PC-9 (cell line): ENCODE measurements around the gene SGCD. TPM values are rescaled to one million over a fixed set of nuclear protein-coding genes. Genes with fewer than 3 reads are reported as not detected.

Experiments used
- BruUV-seq: library from RNA; stranded (reverse); fragments of 400-500 nt; replicated peaks from 2 replicates; lab custom pipeline; 2021; lab: Mats Ljungman, UMichigan
- CTCF ChIA-PET: fragments of 300-600 bp; sonication (Branson Sonifier 250); formaldehyde crosslinking; loops from one replicate; lab custom pipeline; 2022; ENCODE audit warnings: antibody characterized with exemption; lab: Charles Lee
- POLR2A ChIA-PET: fragments of 300-600 bp; sonication (Branson Sonifier 250); formaldehyde crosslinking; loops from one replicate; lab custom pipeline; 2022; ENCODE audit warnings: antibody characterized with exemption; ENCODE audit not compliant: unreplicated experiment; lab: Charles Lee
- DNase-seq, 2 experiments: peaks; one replicate each; pipeline versions ENCODE4 v3.0.0 to v3.0.0-alpha.2; 2015 to 2022; ENCODE audit warnings: mixed read lengths in 1 of 2
- H2AFZ ChIP-seq: fragments of 200-600 bp; sonication (generic); 2 replicates; pipeline ENCODE4 v1.8.1; 2017; ENCODE audit warnings: antibody characterized with exemption
- H3F3A ChIP-seq: fragments of 200-600 bp; sonication (generic); 2 replicates; pipeline ENCODE4 v1.8.1; 2017; ENCODE audit warnings: antibody characterized with exemption, mild to moderate bottlenecking, low read depth; ENCODE audit not compliant: insufficient read depth
- H3K27ac ChIP-seq: fragments of 200-600 bp; sonication (generic); 2 replicates; pipeline ENCODE4 v1.6.1; 2016; ENCODE audit warnings: mixed run types
- H3K27me3 ChIP-seq: fragments of 200-600 bp; sonication (generic); 2 replicates; pipeline ENCODE4 v1.6.1; 2016; ENCODE audit warnings: low read depth, mixed run types; ENCODE audit not compliant: insufficient read depth
- H3K36me3 ChIP-seq: fragments of 200-600 bp; sonication (generic); 2 replicates; pipeline ENCODE4 v1.6.1; 2016; ENCODE audit warnings: low read depth, mixed run types
- H3K4me1 ChIP-seq: fragments of 200-600 bp; sonication (generic); replicated peaks from 2 replicates; pipeline ENCODE4 v1.6.1; 2016; ENCODE audit warnings: mixed run types; ENCODE audit not compliant: insufficient read depth
- H3K4me2 ChIP-seq: fragments of 200-600 bp; sonication (generic); 2 replicates; pipeline ENCODE4 v1.6.1; 2017; ENCODE audit warnings: mixed run types
- H3K4me3 ChIP-seq: fragments of 200-600 bp; sonication (generic); 2 replicates; pipeline ENCODE4 v1.6.1; 2016; ENCODE audit warnings: mixed run types
- H3K79me2 ChIP-seq: fragments of 200-600 bp; sonication (generic); 2 replicates; pipeline ENCODE4 v1.6.1; 2017; ENCODE audit warnings: low read depth, mixed run types
- H3K9me2 ChIP-seq: fragments of 200-600 bp; sonication (generic); 2 replicates; pipeline ENCODE4 v1.8.1; 2017; ENCODE audit warnings: mild to moderate bottlenecking; ENCODE audit not compliant: insufficient read depth
- H3K9me3 ChIP-seq: fragments of 200-600 bp; sonication (generic); 2 replicates; pipeline ENCODE4 v1.8.1; 2016; ENCODE audit warnings: low read depth; ENCODE audit not compliant: insufficient read depth
- H4K20me1 ChIP-seq: fragments of 200-600 bp; sonication (generic); 2 replicates; pipeline ENCODE4 v1.8.1; 2017; ENCODE audit not compliant: insufficient read depth
- EZH2 ChIP-seq: fragments of 200-600 bp; sonication (generic); IDR thresholded peaks from 2 replicates; pipeline ENCODE4 v1.8.0; 2017; ENCODE audit warnings: antibody characterized with exemption, low read depth
- intact Hi-C: fragments of 100-400 bp; cut with micrococcal nuclease; formaldehyde crosslinking; loops from one replicate; pipeline ENCODE4 v1.10.0; 2022; ENCODE audit not compliant: unreplicated experiment
- total RNA-seq: library from RNA; stranded (reverse); gene quantifications from 2 replicates; pipeline ENCODE4 v1.2.3, GENCODE V29; 2021
- TF ChIP-seq, protein P1 (sequence below): fragments of 200-600 bp; sonication (generic); conservative IDR thresholded peaks from 2 replicates; pipeline ENCODE4 v1.6.1; 2017; ENCODE audit warnings: mixed run types, antibody characterized with exemption, mild to moderate bottlenecking, moderate library complexity

SGCD gene
- total RNA-seq, 1 experiment from 2014 or later: not detected

DNA sequence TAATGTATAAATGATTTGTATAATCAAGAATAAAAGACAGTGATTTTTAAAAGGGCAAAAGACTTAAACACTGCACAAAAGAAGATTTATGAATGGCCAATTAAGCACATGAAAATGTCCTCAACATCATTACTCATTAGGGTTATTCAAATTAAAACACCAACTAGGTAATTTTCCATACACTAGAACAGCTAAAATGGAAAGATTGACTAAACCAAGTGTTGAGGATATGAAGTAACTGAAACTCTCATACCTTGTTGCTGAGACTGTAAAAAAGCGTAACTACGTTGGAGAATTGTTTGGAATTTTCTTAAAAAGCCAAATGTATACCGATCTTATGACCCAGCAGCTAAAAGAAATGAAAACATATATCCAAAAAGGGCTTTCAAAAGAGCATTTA is 144.9 kb downstream of the SGCD start:
- Histone ChIP-seq H3K36me3 (no peaks in the 10 kb centered on the region), H3K27ac (no peak overlapping the region)
- POLR2A ChIA-PET: no interaction called here

DNA sequence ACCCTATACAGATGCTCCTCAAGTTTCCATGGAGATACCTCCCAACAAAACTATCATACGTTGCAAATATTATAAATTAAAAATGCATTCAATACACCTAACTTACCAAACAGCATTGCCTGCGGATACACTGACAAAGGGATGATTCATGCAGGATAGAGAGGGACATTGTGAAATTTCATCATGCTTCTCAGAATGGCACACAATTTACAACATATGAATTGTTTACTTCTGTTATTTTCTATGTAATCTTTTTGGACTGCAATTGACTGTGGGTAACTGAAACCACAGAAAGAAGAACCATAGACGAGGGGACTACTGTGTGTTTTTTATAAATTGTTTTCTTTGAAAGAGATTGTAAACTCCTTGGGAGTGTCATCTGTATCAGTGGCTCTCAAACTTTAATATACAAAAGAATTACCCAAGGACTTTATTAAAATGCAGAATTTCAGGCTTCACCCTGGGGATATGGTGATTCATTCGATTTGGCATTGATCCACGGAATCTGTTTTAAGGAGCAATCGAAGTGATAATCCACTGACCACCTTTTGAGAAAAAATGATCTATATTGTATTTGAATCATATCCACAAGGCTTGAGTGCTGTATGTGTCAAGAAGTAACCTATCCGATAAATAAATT is 146.4 kb downstream of the SGCD start:
- no peaks in the 10 kb centered on the region for H4K20me1 ChIP-seq
- CTCF ChIA-PET: no interaction called here
- DNase-seq: no peak
- intact Hi-C loops: no loop called here
- no peaks in the 10 kb centered on the region for H3K27me3 ChIP-seq
- H3F3A ChIP-seq: no peaks in the 10 kb centered on the region
- H3K36me3 ChIP-seq: no peaks in the 10 kb centered on the region
- TF ChIP-seq, protein P1, sequence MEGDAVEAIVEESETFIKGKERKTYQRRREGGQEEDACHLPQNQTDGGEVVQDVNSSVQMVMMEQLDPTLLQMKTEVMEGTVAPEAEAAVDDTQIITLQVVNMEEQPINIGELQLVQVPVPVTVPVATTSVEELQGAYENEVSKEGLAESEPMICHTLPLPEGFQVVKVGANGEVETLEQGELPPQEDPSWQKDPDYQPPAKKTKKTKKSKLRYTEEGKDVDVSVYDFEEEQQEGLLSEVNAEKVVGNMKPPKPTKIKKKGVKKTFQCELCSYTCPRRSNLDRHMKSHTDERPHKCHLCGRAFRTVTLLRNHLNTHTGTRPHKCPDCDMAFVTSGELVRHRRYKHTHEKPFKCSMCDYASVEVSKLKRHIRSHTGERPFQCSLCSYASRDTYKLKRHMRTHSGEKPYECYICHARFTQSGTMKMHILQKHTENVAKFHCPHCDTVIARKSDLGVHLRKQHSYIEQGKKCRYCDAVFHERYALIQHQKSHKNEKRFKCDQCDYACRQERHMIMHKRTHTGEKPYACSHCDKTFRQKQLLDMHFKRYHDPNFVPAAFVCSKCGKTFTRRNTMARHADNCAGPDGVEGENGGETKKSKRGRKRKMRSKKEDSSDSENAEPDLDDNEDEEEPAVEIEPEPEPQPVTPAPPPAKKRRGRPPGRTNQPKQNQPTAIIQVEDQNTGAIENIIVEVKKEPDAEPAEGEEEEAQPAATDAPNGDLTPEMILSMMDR: no peak
- no peak for TF ChIP-seq EZH2
- H3K4me2 ChIP-seq: no peak overlapping the region
- H3K9me3 ChIP-seq: no peaks in the 10 kb centered on the region
- no peaks in the 10 kb centered on the region for H3K9me2 ChIP-seq
- H3K4me1 ChIP-seq: no peaks in the 10 kb centered on the region
- POLR2A ChIA-PET: no interaction called here
- no peak overlapping the region for H3K27ac ChIP-seq
- no peak overlapping the region for H3K4me3 ChIP-seq
- no peaks in the 10 kb centered on the region for H3K79me2 ChIP-seq
- BruUV-seq: no TSS peak
- H2AFZ ChIP-seq: no peak overlapping the region

More for the DNA sequence above, 144.9 kb downstream of the SGCD start:
- Histone ChIP-seq H3F3A (no peaks in the 10 kb centered on the region), H3K4me3 (no peak overlapping the region), H2AFZ (no peak overlapping the region), H3K4me2 (no peak overlapping the region), H4K20me1 (no peaks in the 10 kb centered on the region), H3K79me2 (no peaks in the 10 kb centered on the region), H3K9me2 (no peaks in the 10 kb centered on the region), H3K9me3 (no peaks in the 10 kb centered on the region), H3K27me3 (no peaks in the 10 kb centered on the region), H3K4me1 (no peaks in the 10 kb centered on the region)
- intact Hi-C loops: no loop called here
- CTCF ChIA-PET: no interaction called here
- no TSS peak for BruUV-seq
- TF ChIP-seq EZH2: no peak
- TF ChIP-seq, protein P1: no peak
- no peak for DNase-seq

DNA sequence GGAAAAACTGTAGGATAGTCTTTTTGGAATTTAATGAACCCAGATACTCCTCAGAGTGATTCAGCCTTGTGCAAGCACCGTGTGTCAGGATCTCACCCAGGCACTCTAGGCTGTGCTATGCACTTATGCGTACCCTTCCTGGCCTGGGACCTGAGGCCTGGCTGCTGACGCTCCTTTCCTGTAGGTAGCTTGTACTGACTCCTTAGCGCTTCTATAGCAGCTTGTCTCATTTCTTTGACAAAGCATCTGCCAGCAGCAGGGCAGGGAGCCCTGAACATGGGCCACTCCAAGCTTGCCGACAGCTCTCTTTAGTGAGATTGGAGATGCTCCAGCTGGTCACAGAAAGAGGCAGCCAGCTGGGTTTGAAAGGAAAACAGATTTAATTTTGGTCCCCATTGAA is 147.3 kb downstream of the SGCD start:
- Histone ChIP-seq H3K9me3 (no peaks in the 10 kb centered on the region), H4K20me1 (no peaks in the 10 kb centered on the region), H3K79me2 (no peaks in the 10 kb centered on the region), H3F3A (no peaks in the 10 kb centered on the region), H3K9me2 (no peaks in the 10 kb centered on the region), H3K27me3 (no peaks in the 10 kb centered on the region), H3K4me2 (no peak overlapping the region), H3K4me1 (no peaks in the 10 kb centered on the region), H3K27ac (no peak overlapping the region), H2AFZ (no peak overlapping the region), H3K4me3 (no peak overlapping the region), H3K36me3 (no peaks in the 10 kb centered on the region)
- BruUV-seq: no TSS peak
- DNase-seq: no peak
- intact Hi-C loops: no loop called here
- ChIA-PET POLR2A (no interaction called here), CTCF (no interaction called here)
- TF ChIP-seq EZH2: no peak
- TF ChIP-seq, protein P1: no peak
